Neural progenitor cell (in vitro differentiated cells): ENCODE results near the gene TFB2M.

ENCODE experiments used
- EZH2 ChIP-seq: fragments of 200-600 bp; sonication (generic); IDR thresholded peaks from 2 replicates; pipeline ENCODE4 v1.6.1; 2017; ENCODE audit warnings: antibody characterized with exemption, mild to moderate bottlenecking, moderate library complexity
- TF ChIP-seq, protein P1 (sequence below): fragments of 200-600 bp; sonication (generic); IDR thresholded peaks from 2 replicates; pipeline ENCODE4 v1.5.1; 2017; ENCODE audit warnings: antibody characterized with exemption, mild to moderate bottlenecking

- TF ChIP-seq, protein P1, sequence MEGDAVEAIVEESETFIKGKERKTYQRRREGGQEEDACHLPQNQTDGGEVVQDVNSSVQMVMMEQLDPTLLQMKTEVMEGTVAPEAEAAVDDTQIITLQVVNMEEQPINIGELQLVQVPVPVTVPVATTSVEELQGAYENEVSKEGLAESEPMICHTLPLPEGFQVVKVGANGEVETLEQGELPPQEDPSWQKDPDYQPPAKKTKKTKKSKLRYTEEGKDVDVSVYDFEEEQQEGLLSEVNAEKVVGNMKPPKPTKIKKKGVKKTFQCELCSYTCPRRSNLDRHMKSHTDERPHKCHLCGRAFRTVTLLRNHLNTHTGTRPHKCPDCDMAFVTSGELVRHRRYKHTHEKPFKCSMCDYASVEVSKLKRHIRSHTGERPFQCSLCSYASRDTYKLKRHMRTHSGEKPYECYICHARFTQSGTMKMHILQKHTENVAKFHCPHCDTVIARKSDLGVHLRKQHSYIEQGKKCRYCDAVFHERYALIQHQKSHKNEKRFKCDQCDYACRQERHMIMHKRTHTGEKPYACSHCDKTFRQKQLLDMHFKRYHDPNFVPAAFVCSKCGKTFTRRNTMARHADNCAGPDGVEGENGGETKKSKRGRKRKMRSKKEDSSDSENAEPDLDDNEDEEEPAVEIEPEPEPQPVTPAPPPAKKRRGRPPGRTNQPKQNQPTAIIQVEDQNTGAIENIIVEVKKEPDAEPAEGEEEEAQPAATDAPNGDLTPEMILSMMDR = no peak
- TF ChIP-seq EZH2 = no peak
These were observed at the start of gene TFB2M, which contains the start of gene CNST for GRCh38 chr1:246566128-246566812.
